NCI-H1105 (cell line): Measurements from ENCODE around the gene CERS4.
"Not testable (repeated sequence)": the region's sequence is repeated elsewhere in the genome, so short reads cannot be mapped to it uniquely, and the experiment has no call there.

ENCODE experiments used
- DNase-seq: peaks from one replicate; lab custom pipeline; 2025; lab: John Stamatoyannopoulos, UW

Gene CERS4

DNA sequence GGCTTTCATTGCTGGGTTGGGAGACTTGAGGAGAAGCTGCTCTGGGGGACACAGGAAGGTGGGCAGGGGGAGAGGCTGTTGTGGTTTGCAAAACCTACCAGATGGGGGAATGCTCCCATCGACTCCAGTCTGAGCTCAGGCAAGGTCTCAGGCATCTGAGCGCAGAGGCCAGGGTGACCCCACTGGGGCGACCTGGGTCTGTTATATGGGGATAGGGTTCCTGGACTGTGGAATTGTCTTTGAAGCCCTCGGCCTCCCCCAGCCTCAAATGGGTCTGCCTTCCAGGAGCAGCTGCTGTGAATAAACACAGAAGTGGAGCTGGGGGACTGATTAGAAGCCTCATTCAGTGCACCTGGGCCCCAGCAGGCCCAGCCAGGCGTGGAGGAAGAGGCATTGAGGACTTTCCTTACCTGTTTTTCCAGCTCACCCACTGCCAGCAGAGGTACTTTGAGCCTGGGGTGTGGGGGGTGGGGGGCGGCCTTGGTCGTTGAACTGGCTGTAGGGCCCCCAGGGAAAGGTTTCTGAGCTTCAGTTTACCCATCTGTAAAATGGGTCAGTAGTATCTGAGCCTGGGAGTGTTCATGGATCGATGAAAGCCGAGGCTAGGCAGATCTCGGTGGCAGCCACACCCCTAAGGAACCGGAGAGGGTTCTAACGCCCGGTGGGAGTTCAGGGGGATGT, 1.4 kb downstream of the CERS4 start:
- no peak for DNase-seq

DNA sequence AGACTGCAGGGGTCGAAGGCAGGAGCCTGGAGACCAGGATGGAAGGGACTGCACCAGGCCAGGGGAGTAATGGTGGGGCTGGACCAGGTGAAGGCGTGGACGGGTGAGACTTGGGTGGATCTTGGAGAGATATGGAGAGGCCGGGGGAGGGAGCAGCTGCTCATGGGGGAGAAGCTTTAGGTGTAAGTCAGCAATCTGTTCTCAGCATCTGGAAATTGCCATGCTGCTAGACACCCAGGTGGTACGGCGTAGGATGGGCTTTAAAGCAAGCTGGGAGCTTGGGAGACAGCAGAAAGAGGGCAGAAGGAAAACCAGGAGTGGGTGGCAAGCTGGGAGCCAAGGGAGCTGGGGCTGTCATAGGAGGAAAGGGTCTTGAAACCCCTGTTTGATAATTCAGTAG, 3.0 kb downstream of the CERS4 start:
- no peak for DNase-seq

DNA sequence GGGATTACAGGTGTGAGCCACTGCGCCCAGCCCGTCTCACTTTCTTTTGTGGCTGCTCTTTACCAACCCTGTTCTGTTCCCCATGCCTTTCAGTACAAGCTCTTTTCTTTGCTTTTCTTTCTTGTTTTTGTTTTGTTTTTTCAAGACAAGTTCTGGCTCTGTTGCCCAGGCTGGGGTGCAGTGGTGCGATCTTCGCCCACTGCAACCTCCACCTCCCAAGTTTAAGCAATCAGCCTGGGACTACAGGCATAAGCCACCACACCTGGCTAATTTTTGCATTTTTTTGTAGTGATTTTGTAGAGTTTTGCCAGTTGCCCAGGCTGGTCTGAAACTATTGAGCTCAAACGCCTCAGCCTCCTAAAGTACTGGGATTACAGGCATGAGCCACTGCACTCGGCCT, 3.7 kb downstream of the CERS4 start:
- no peak for DNase-seq

DNA sequence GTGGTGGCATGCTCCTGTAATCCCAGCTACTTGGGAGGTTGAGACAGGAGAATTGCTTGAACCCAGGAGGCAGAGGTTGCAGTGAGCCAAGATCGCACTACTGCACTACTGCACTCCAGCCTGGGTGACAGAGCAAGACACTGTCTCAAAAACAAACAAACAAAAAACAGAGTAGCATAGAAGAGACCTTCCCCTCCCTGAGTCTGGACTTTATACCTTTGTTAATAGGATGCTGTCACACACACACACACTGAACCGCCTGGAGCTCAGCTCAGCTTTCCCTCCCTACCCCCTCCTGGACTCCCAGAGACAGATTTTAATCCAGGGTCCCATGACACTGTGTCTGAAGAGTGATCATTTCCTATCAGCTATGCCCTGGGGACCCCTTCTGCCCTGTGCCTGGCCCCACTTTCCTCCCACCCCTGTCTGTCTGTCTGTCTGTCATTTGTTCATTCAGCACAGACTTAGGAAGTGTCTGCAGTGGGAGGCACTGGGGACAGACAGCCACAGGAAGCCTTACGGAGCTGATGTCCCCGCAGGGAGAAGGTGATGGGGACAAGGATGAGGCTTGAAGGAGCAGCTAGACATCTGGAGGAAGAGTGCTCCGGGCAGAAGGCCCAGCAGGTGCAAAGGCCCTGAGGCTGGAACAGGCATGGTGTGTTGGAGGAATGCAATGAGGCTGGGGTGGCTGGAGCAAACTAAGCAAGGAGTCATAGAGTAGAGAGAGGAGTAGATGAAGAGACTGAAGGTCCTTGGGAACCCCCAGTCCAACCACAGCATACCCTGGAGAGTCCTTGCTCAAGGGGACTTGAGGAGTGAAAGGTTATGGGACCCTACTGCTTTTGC, 4.9 kb downstream of the CERS4 start:
- DNase-seq, result no peak

DNA sequence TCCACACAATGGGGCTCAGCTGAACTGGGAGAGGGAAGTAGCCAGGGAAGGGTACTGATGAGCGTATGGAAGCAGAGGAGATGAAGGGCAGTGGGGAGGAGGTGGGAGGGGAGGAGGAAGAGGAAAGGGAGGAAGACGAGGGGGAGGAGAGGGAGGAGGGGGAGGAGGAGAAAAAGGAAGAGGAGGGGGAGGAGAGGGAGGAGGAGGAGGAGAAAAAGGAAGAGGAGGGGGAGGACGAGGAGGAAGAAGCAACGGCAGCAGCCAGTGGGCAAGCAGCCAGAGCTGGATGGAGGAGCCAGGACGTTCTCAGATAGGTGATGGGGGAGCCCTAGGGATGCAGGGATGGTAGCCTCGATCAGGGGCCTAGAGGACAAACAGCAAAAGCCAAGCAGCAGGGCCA, 5.6 kb downstream of the CERS4 start:
- no peak for DNase-seq

DNA sequence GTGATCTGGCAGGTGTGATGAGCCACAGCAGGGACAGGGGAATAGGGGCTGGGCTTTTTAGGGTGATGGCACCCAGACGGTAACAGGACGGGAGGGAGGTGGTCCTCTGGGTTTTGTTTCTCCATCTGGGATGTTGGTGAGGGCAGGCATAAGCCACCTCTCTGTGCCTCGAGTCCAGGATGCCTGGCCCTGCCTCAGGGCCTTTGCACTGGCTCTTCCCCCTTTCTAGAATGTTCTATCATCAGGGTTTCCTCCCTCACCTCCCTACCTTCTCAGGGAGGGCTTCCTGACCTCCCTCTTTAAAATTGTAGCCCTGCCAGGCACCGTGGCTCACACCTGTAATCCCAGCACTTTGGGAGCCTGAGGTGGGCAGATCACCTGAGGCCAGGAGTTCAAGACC, 6.6 kb downstream of the CERS4 start:
- no peak for DNase-seq

DNA sequence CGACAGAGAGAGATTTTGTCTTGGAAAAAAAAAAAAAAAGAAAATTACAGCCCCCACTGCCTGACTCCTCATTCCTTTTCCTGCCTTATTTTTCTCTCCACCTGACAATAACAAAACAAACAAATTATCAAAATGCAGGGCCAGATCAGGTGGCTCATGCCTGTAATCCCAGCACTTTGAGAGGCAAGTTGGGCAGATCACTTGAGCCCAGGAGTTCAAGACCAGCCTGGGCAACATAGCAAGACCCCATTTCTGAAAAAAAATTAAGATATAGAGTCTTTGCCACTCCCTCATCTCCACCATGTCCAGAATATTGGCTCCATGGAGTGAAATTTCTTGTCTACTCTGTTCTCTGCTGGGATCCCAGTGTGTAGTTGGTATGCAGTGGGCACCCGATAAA, 7.2 kb downstream of the CERS4 start:
- no peak for DNase-seq

DNA sequence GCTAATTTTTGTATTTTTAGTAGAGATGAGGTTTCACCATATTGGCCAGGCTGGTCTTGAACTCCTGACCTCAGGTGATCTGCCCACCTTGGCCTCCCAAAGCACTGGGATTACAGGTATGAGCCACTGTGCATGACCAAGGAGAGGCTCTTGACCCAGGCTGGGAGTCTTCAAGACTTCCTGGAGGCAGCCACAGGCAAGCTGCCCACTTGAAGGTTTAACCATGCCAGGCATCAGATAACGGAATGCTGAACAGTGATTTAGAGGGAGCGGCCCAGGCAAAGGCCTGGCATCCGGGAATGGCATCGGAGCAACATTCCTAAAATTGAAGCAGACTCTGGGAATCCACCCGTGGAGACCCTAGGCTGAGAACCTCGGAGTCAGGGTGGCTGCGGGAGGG, 9.0 kb downstream of the CERS4 start:
- not testable (repeated sequence) for DNase-seq

DNA sequence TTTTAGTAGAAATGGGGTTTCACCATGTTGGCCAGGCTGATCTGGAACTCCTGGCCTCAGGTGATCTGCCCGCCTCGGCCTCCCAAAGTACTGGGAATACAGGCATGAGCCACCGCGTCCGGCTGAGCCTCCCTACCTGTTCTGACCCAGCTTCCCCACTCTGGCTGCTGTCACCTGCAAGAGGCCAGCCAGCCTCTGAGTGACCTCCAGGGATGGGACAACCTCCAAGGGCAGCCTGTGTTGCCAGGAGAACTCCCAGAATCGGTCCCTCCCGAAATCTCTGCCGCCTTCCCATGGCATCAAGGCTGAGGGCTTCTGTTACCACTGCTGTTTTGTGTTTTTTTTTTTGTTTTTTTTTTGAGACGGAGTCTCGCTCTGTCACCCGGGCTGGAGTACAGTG, 11.3 kb downstream of the CERS4 start:
- DNase-seq, result no peak

DNA sequence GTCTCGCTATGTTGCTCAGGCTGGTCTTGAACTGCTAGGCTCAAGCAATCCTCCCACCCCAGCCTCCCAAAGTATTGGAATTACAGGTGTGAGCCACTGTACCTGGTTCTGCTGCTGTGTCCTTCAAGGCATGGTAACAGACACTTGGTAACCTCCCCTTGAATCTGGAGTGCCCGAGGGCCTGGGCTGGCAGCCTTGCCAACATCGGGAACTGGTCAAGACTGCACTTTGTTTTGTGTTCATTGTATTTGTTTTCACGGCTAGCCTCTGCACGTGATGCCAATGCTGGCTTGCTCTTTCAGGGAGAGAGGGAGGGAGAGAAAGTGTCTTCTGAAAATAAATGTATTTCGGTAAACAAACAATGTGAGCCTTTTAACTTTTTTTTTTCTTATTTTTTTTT, 12.0 kb downstream of the CERS4 start:
- DNase-seq, result no peak

DNA sequence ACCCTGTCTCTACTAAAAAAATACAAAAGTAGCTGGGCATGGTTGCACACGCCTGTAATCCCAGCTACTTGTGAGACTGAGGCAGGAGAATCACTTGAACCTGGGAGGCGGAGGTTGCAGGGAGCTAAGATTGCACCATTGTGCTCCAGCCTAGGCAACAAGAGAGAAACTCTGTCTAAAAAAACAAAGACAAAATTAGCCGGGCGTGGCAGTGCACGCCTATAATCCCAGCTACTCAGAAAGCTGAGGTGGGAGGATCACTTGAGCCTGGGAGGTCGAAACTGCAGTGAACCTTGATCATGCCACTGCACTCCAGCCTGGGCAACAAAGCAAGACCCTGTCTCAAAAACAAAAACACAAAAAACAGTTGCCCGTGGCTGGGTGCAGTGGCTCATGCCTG, 14.3 kb downstream of the CERS4 start:
- not testable (repeated sequence) for DNase-seq

DNA sequence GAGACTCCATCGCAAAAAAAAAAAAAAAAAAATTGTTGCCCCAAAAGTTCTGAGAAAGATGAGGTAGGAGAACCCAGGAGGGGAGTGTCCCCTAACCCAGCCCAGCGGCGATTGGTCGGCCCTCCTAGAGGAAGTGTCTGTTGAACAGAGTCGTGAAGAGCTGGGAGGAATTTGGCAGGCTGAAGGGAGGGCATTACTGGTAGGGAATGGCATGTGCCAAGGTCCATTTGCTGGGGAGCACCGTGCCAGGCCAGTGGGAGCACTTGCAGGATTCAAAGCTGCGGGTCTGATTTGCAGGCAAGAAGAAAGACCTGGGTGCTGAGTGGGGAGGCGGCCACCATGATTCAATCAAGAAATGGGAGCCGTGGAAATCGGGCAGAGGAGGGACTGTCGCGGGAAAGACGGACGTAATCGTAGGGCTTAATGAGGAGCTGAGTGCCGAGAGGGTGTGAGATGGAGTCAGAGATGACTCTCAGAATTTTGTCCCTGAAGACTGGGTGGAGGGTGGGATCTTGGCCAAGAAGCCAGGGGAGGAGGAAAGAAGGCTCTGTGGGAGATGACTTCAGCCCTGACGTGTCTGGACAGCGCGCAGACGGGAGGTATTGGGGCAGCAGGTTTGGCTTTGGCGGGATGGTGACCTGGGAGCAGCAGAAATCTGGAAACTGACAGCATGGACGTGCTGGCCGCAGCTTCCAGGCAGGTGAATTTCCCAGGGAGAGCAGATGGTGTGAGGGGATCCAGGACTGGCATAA, 15.4 kb downstream of the CERS4 start:
- DNase-seq, result no peak

DNA sequence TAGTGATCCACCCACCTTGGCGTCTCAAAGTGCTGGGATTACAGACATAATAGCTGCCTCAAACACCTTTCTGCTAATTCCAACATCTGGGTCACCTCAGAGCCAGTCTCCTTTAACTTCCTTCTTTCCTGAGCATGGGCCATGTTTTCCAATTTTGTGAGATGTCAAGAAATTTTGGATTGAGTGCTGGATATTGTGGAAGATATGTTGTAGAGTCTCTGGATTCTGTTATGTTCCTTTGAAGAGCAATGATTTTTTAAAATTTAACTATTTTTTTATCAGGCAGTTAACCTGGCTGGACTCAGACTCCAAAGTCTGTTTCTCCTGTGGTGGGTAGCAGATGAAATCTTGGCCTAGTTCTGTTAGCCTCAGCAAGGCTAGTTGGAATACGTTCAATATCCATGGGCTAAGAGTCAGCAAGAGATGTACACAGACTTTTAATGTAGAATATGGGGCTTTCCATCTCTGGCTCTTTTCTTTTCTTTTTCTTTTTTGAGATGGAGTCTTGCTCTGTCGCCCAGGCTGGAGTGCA, 22.0 kb downstream of the CERS4 start:
- DNase-seq, result no peak

DNA sequence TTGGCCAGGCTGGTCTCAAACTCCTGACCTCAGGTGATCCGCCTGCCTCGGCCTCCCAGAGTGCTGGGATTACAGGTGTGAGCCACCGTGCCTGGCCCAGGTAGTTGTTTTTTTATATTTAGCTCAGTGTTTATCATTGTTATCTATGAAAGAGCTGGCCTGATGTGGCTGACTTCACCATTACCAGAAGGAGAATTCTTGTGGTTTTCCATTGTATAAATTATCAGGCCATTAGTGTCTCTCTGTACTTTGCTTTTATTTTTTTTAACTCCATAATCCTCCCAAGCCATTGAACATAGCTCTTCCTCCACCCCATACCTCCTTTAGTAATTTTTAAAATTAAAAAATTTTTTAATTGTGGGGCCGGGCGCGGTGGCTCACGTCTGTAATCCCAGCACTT, 24.2 kb downstream of the CERS4 start:
- no peak for DNase-seq

DNA sequence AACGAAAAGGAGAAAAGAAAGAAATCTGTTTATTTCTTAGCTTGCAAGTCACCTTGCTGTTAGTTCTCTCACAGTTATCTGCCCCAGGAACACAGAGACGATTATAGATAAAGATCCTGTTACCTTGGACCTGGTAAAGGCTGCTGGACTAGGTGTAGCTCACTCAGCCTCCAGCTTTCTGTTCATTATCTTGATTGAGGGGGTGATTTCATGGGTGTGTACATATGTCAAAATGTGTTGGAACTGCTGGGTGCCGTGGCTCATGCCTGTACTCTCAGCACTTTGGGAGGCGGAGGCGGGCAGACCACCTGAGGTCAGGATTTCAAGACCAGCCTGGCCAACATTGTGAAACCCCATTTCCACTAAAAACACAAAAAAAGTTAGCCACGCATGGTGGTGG, 27.9 kb downstream of the CERS4 start:
- no peak for DNase-seq

DNA sequence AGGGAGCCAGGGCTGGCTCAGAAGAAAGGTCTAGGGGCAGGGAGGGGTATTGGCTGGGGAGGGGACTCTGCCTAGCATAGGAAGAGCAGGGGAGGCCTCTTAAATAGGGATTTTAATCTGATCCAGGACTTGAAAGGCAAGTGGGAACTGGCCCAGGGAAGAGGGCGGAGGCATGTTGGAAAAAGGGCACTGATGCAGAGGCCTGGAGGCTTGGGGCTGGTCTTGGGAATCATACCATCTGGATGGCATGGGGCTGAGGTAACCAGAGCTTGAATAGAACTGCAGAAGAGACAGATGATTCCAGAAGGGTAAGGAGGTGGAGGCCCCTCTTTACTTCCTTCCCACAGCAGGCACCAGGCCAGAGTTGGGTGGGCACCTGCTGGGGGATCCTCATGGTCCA, 29.1 kb downstream of the CERS4 start:
- DNase-seq, result no peak

DNA sequence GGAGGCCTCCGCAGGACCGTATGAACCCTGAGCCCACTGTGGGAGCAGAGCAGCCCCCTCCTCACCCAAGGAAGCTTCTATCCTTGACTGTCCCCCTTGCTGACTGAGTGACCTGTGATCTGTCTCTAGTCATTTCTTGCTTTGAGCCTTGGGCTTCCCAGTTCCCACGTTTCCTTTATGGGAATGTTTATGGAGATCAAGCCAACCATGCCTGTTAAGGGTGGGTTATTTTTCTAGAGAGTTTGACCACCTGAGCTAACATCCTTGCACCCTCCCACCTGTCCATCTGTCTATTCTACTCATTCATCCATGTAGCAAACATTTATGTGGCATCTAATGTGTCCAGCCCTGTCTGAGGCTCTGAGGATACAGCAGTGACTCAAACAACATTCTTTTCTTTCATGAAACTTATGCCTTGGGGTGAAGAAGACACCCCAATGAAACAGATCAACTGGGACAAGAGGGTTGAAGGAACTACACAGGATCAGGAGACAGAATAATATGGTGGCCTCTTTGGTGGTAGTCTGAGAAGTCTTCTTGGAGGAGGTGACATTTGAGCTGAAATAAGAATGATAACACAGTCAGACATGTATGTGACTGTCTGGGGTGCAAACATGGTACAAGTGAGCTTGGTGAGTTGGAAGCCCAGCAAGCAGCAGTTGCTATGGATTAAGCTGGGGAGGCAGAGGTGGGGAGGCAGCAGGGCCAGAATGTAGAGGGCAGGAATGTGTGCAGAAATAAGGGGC, 30.5 kb downstream of the CERS4 start:
- DNase-seq, result no peak

DNA sequence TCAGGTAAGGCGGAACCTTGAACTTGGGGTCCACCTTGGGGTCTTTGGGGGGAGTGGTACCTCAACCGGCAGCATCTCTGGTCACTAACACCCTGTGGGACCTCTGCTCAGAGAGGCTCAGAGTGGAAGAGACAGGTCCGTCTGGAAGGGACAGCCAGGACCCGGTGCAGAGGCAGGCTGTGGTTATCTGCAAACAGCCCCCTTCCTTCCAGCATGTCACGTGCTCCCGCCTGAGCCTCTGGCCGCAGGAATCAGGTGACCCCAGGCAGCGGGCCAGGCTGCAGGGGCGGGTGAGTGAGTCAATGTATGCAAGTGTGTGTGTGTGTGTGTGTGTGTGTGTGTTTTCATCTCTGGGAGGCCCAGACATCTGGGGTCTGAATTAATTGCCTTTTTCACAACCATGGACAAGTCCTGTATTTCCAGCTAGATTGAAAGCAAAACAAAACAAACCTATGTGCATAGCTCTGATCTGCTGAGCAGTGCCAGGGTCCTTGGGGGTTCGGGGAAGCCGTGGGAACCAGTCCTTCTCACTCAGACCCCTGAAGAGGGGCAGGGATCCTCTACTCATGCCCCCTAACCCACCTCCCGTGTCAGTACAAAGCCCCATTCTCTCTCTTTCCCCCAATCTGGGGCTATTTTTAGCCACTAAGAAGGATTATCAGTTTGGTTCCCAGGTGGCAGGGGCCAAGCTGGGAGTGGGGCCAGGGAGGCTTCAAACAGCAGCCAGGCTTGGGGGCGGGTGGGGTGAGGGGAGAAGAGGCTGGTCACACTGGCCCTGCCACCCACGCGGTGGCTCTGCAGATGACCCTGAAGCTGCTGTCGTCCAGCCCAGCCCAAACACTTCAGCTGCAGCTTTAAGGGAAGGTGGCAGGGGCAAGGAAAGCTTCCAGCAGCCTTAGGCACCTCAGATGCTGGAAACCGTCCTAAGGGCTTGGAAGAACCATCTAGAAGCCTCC, 31.4 kb downstream of the CERS4 start:
- peak; percentile 45 for DNase-seq

DNA sequence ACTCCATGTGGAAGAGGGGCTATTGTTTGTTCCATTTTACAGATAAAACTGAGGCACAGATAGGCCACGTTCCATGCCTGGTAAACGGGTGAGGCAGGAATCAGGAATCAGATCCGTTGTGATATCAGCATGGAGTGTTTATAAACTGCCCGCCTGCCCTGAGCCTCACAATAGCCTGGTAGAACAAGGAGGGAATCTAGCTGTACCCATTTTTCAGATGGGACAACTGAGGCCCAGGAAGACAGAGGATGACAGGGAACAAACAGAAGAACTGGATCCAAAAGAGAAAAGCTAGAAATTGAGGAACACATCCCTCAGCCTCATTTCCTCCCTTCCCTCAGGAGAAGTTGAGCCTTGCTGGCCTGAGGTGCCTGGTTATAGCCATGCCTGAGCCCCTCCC, 32.5 kb downstream of the CERS4 start:
- DNase-seq, result no peak

DNA sequence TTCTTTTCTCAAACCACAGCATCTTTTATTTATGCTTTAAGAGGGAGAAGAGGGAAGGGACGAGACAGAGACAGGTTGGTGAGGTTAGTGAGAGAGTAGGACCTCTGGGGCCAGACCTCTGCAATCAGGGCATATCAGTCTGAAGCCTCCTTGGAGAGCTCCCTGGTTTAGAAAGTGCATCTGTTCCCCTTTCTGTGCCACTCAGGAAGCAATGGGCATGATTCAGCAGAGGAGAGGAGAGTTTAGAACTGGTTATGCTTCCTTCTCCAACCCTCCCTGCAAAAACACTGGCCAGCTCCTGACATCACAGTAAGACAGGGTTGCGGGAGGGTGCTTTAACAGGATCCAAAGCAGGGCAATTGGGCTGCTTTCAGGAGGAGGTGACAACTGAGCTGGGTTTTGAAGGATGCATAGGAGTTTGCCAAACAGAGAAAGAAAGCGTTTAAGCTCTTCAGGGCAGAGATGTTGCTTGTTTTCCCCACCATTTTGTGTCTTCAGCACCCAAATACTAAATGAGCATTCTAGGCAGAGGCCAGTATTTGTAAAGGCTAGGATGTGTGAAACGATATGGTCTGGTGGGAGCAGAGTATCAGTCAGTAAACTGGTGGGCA, 33.1 kb downstream of the CERS4 start:
- no peak for DNase-seq
